ENCODE measurements around the gene HACD2.

Gene HACD2

DNA sequence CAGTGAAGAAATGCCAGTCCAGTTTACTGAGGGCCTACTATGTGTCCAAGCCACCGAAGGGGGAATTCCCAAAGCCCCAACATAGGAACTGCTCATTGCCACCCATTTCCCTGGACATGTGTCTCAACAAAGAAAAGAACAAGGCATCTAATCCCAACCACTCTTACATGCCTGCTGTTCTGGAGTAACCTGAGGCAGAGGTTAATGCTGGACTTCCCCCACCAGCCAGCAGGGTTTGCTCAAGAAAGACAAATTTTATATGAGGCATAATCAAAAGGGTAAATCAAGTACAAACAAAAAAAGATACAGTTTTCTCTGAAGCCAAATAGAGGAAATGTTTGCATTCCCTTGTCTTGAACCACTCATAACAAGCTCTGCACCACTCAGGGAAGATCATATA, 140.1 kb downstream of the HACD2 start:
- no peak for FAIRE-seq

DNA sequence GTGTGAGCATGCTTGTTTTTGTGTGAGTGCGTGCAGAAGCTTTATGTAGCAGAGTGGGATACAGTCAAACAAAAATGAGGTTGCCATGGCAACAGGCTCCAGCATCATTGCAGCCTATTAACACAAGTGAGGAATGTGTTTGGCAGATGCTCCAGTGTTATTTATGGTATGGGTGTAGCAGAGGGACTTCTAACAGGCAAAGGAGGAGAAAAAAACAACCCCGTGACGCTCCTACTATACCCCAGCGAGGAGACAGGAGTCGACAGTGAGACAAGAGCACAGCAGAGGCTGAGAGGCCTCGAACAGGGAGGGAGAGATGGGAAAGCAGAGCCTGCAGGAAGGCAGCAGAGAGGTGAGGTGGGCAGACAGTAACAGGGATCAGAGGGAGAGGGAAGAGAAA, 140.8 kb downstream of the HACD2 start:
- no peak for FAIRE-seq

- FAIRE-seq, result no peak
Observed at GRCh38 chr3:123442908-123443307, 141.9 kb downstream of the HACD2 start.

DNA sequence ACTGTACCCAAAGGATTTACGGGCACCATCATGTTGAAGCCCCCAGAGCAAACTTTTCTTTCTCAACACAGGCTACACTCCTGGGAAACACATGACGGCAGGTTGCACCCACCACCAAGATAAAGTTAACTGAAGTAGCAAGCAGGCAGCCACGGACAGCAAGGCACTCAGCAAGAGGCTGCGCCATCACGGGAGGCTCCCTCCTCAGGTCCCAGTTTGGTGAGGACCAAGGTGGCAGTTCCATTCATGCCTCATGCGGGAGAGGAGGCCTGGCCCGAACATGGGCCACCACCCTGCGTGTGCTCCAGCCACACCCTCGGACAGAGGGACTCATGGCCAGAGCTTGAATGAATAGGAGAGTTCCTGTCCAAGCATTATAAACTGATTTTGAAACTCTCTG, 142.7 kb downstream of the HACD2 start:
- no peak for FAIRE-seq

All from endometrium (tissue), 2 donors.